H1 (cell line): ENCODE results near the gene RAPGEF6. TPM values are rescaled to one million over a fixed set of nuclear protein-coding genes. Genes with fewer than 3 reads are reported as not detected.

Source experiments
- ATF2 ChIP-seq: IDR thresholded peaks from 2 replicates; pipeline ENCODE4 v1.6.1; 2012; ENCODE audit warnings: low read length, inconsistent platforms
- BRCA1 ChIP-seq: IDR thresholded peaks from 2 replicates; pipeline ENCODE4 v1.6.1; 2012; ENCODE audit warnings: low read depth, low read length, improper control_type of control experiment
- EGR1 ChIP-seq: IDR thresholded peaks from 2 replicates; pipeline ENCODE4 v1.6.1; 2011; ENCODE audit warnings: low read depth, low read length, borderline replicate concordance
- KDM1A ChIP-seq: fragments of 200-600, 300-600 bp; sonication (generic); IDR thresholded peaks from 2 replicates; pipeline ENCODE4 v1.7.1; 2016; ENCODE audit warnings: mild to moderate bottlenecking, low read length, borderline replicate concordance
- KDM5A ChIP-seq: fragments of 200-600 bp; IDR thresholded peaks from 2 replicates; pipeline ENCODE4 v1.7.1; 2012; ENCODE audit warnings: mild to moderate bottlenecking, low read length, inconsistent platforms, mixed read lengths
- SP1 ChIP-seq: IDR thresholded peaks from 2 replicates; pipeline ENCODE4 v1.6.1; 2011; ENCODE audit warnings: low read depth, low read length
- USF2 ChIP-seq: IDR thresholded peaks from 2 replicates; pipeline ENCODE4 v1.6.1; 2011; ENCODE audit warnings: low read length, improper control_type of control experiment
- polyA plus RNA-seq, 7 experiments: library from polyadenylated mRNA; depleted of rRNA in 3 of 7; stranded (reverse) in 5 of 7; unstranded in 2 of 7; fragments of >200 nt in 5 of 7; fragments of 200-250 nt in 2 of 7; gene quantifications; 1 replicate in 5 of 7; 2 replicates in 1 of 7; 4 replicates in 1 of 7; pipeline versions ENCODE4 v1.2.1 to v1.2.3, GENCODE V29; 2011 to 2013; ENCODE audit warnings: missing spikeins in 2 of 7, mixed read lengths in 2 of 7
- total RNA-seq: library from RNA; stranded (reverse); fragmentation: NEBNext Ultra II Directional; extraction: Animal tissue kit (Norgen Biotek cat#: 25700); gene quantifications from 2 replicates; pipeline ENCODE4 v1.2.1, GENCODE V29; 2021
- TF ChIP-seq, protein P1 (sequence below): fragments of 300-600 bp; sonication (generic); IDR thresholded peaks from 2 replicates; pipeline ENCODE4 v1.7.1; 2012; ENCODE audit warnings: low read length, moderate library complexity, mild to moderate bottlenecking, inconsistent platforms; ENCODE audit not compliant: insufficient replicate concordance

The RAPGEF6 gene
- total and polyA plus RNA-seq, 2 of the 8 experiments (the other 6 are each of a cell fraction or from before 2014, with no cell fraction given), result 4.8 to 20.0 TPM

DNA sequence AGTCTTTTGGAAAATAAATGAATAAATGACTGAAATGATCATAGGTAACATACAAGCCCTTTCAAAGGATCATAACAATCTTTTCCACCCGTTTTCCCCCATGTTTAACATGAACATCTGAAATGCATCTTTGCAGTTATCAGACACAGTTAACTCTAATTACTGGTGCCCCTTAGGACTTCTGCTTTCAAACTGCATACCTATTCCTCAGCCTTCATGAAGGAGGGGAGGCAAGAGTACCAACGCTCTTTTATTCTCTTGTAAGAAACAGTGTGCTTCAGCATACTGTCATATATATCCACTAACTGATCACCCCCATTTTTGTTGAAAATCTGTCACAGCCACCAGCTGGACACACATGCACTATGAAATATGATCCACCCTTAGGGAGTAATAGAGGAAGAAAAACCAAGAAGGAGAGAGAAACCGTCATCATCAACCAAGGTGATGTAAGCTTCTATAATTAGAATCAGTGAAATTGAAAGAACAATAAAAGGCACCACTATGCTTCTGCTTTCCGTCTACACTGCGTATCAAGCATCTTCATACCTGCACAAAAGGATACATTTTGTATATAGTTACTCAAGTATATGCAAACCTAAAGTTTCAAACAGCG, 98.7 kb downstream of the RAPGEF6 start (continued):
- TF ChIP-seq, protein P1, sequence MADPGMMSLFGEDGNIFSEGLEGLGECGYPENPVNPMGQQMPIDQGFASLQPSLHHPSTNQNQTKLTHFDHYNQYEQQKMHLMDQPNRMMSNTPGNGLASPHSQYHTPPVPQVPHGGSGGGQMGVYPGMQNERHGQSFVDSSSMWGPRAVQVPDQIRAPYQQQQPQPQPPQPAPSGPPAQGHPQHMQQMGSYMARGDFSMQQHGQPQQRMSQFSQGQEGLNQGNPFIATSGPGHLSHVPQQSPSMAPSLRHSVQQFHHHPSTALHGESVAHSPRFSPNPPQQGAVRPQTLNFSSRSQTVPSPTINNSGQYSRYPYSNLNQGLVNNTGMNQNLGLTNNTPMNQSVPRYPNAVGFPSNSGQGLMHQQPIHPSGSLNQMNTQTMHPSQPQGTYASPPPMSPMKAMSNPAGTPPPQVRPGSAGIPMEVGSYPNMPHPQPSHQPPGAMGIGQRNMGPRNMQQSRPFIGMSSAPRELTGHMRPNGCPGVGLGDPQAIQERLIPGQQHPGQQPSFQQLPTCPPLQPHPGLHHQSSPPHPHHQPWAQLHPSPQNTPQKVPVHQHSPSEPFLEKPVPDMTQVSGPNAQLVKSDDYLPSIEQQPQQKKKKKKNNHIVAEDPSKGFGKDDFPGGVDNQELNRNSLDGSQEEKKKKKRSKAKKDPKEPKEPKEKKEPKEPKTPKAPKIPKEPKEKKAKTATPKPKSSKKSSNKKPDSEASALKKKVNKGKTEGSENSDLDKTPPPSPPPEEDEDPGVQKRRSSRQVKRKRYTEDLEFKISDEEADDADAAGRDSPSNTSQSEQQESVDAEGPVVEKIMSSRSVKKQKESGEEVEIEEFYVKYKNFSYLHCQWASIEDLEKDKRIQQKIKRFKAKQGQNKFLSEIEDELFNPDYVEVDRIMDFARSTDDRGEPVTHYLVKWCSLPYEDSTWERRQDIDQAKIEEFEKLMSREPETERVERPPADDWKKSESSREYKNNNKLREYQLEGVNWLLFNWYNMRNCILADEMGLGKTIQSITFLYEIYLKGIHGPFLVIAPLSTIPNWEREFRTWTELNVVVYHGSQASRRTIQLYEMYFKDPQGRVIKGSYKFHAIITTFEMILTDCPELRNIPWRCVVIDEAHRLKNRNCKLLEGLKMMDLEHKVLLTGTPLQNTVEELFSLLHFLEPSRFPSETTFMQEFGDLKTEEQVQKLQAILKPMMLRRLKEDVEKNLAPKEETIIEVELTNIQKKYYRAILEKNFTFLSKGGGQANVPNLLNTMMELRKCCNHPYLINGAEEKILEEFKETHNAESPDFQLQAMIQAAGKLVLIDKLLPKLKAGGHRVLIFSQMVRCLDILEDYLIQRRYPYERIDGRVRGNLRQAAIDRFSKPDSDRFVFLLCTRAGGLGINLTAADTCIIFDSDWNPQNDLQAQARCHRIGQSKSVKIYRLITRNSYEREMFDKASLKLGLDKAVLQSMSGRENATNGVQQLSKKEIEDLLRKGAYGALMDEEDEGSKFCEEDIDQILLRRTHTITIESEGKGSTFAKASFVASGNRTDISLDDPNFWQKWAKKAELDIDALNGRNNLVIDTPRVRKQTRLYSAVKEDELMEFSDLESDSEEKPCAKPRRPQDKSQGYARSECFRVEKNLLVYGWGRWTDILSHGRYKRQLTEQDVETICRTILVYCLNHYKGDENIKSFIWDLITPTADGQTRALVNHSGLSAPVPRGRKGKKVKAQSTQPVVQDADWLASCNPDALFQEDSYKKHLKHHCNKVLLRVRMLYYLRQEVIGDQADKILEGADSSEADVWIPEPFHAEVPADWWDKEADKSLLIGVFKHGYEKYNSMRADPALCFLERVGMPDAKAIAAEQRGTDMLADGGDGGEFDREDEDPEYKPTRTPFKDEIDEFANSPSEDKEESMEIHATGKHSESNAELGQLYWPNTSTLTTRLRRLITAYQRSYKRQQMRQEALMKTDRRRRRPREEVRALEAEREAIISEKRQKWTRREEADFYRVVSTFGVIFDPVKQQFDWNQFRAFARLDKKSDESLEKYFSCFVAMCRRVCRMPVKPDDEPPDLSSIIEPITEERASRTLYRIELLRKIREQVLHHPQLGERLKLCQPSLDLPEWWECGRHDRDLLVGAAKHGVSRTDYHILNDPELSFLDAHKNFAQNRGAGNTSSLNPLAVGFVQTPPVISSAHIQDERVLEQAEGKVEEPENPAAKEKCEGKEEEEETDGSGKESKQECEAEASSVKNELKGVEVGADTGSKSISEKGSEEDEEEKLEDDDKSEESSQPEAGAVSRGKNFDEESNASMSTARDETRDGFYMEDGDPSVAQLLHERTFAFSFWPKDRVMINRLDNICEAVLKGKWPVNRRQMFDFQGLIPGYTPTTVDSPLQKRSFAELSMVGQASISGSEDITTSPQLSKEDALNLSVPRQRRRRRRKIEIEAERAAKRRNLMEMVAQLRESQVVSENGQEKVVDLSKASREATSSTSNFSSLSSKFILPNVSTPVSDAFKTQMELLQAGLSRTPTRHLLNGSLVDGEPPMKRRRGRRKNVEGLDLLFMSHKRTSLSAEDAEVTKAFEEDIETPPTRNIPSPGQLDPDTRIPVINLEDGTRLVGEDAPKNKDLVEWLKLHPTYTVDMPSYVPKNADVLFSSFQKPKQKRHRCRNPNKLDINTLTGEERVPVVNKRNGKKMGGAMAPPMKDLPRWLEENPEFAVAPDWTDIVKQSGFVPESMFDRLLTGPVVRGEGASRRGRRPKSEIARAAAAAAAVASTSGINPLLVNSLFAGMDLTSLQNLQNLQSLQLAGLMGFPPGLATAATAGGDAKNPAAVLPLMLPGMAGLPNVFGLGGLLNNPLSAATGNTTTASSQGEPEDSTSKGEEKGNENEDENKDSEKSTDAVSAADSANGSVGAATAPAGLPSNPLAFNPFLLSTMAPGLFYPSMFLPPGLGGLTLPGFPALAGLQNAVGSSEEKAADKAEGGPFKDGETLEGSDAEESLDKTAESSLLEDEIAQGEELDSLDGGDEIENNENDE, result no peak
- no peak for TF ChIP-seq ATF2
- no peak for TF ChIP-seq SP1
- TF ChIP-seq KDM1A, result no peak
- TF ChIP-seq BRCA1, result no peak
- TF ChIP-seq EGR1, result no peak
- no peak for TF ChIP-seq USF2
- no peak for TF ChIP-seq KDM5A
